MCF 10A (cell line): ENCODE measurements around the gene EXTL1. TPM values are rescaled to one million over a fixed set of nuclear protein-coding genes. Genes with fewer than 3 reads are reported as not detected.

Experiments
- BruUV-seq: library from RNA; stranded (reverse); fragments of 400-500 nt; replicated peaks from 2 replicates; lab custom pipeline; 2021; lab: Mats Ljungman, UMichigan
- CTCF ChIA-PET: fragments of 300-600 bp; sonication (Branson Sonifier 250); formaldehyde crosslinking; extraction: SDS; loops from one replicate; lab custom pipeline; 2021; ENCODE audit warnings: antibody characterized with exemption, inconsistent platforms; lab: Yijun Ruan, JAX
- POLR2A ChIA-PET: fragments of 300-600, 350-650 bp; sonication (Branson Sonifier 250); formaldehyde crosslinking; extraction: SDS; loops from one replicate; lab custom pipeline; 2020; ENCODE audit warnings: antibody characterized with exemption, inconsistent platforms; lab: Yijun Ruan, JAX
- DNase-seq: peaks from one replicate; pipeline ENCODE4 v3.0.0-alpha.2; 2018; ENCODE audit not compliant: unreplicated experiment
- H3K27ac Mint-ChIP-seq: one replicate; pipeline ENCODE4 v1.8.0; 2022; ENCODE audit warnings: mild to moderate bottlenecking, low read depth, mixed read lengths; ENCODE audit not compliant: unreplicated experiment
- H3K27me3 Mint-ChIP-seq: one replicate; pipeline ENCODE4 v1.8.0; 2022; ENCODE audit warnings: mixed read lengths; ENCODE audit not compliant: insufficient read depth, unreplicated experiment
- H3K36me3 Mint-ChIP-seq: one replicate; pipeline ENCODE4 v1.8.0; 2022; ENCODE audit warnings: mild to moderate bottlenecking, moderate library complexity, mixed read lengths; ENCODE audit not compliant: insufficient read depth, unreplicated experiment
- H3K4me1 Mint-ChIP-seq: one replicate; pipeline ENCODE4 v1.8.0; 2022; ENCODE audit warnings: mixed read lengths; ENCODE audit not compliant: insufficient read depth, unreplicated experiment
- H3K4me3 Mint-ChIP-seq: one replicate; pipeline ENCODE4 v1.8.0; 2022; ENCODE audit warnings: mild to moderate bottlenecking, moderate library complexity, mixed read lengths; ENCODE audit not compliant: unreplicated experiment
- H3K9me3 Mint-ChIP-seq: one replicate; pipeline ENCODE4 v1.8.0; 2022; ENCODE audit warnings: mixed read lengths; ENCODE audit not compliant: unreplicated experiment
- intact Hi-C: fragments of 100-400 bp; cut with micrococcal nuclease; formaldehyde crosslinking; loops from 2 replicates; pipeline ENCODE4 v1.14.1; 2022
- total RNA-seq: library from RNA; stranded (reverse); gene quantifications from 2 replicates; pipeline ENCODE4 v1.2.3, GENCODE V29; 2022
- TF ChIP-seq, protein P1 (sequence below): fragments of 200-600 bp; IDR thresholded peaks from one replicate; pipeline ENCODE4 v1.8.0; 2022; ENCODE audit warnings: antibody characterized with exemption, mild to moderate bottlenecking; ENCODE audit not compliant: unreplicated experiment

EXTL1 gene
- total RNA-seq, 1 experiment from 2014 or later: not detected

DNA sequence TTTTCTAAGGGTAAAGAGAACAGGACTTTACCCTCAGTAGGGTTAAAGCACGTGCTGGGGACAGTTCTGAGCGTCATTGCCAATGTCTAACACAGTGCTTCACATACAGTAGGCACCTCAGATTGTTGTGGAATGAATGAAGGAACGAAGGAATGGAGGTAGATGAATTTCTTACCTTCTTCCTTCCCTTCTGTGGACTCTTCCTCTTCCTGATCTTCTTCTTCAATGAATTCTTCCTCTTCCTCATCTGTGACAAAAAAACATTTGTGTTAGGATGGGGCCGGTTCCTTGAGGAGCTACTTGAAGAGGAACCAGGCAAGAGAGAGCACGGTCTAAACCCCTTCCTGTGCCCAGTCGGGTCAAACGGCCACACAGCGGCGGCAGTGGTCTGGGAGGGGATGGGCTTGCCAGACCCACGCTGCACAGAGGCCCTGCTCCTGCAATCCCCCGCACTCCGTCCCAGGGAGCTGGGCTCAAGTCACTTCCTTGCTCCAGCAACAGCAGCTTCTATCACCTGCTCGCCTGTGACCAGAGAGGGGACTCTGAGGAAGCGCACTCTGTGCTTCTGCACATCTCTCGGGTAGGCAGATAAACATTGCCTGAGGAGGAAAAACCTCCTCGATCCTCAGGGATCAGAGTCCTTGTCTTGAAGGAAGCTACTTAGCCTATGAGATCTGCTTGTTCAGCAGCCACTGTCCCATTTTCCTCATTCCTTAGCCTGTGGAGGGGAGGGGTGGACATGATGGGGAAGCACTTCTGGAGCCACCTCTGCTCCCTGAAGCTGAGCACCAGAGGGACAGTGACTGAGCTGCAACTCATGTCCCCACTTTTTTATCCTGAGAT is 32.4 kb downstream of the EXTL1 start:
- intact Hi-C loops: no loop called here
- Mint-ChIP-seq H3K9me3 (no peaks in the 10 kb centered on the region), H3K27me3 (peaks cover 47% of the 10 kb centered on the region), H3K4me1 (no peaks in the 10 kb centered on the region), H3K4me3 (no peak overlapping the region), H3K36me3 (no peaks in the 10 kb centered on the region), H3K27ac (no peak overlapping the region)
- ChIA-PET CTCF (interaction anchor here (0.7 to 0.8 kb wide), 3 partner anchors 8 to 244 kb away, joined by 3 to 4 read pairs (median 3); no protein-coding TSS in a partner anchor), POLR2A (interaction anchor here (1.0 kb wide), 1 partner anchor 12 kb away, joined by 3 read pairs; no protein-coding TSS in a partner anchor)
- no TSS peak for BruUV-seq
- DNase-seq: no peak
- TF ChIP-seq, protein P1, sequence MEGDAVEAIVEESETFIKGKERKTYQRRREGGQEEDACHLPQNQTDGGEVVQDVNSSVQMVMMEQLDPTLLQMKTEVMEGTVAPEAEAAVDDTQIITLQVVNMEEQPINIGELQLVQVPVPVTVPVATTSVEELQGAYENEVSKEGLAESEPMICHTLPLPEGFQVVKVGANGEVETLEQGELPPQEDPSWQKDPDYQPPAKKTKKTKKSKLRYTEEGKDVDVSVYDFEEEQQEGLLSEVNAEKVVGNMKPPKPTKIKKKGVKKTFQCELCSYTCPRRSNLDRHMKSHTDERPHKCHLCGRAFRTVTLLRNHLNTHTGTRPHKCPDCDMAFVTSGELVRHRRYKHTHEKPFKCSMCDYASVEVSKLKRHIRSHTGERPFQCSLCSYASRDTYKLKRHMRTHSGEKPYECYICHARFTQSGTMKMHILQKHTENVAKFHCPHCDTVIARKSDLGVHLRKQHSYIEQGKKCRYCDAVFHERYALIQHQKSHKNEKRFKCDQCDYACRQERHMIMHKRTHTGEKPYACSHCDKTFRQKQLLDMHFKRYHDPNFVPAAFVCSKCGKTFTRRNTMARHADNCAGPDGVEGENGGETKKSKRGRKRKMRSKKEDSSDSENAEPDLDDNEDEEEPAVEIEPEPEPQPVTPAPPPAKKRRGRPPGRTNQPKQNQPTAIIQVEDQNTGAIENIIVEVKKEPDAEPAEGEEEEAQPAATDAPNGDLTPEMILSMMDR: no peak

DNA sequence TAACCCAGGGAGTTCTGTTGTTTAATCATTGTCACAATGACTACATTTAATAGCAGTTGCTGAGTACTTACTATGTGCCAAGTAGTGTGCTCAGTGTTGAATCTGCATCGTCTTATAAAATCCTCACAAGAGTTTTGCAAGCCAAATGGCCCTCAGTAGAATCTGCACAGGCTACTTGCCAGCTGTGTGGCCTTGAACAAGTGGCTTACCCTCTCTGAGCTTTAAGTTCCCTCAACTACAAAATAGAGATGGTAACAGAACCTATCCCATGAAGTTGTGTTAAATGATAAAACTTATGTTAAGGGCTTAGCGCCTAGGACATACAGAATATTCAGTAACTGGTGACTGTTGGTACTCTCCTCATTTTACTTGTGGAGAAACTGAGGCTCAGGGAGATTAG is 33.5 kb downstream of the EXTL1 start:
- Mint-ChIP-seq H3K4me3 (no peak overlapping the region), H3K36me3 (no peaks in the 10 kb centered on the region), H3K4me1 (no peaks in the 10 kb centered on the region), H3K27me3 (peaks cover 48% of the 10 kb centered on the region), H3K27ac (no peak overlapping the region), H3K9me3 (no peaks in the 10 kb centered on the region)
- DNase-seq: no peak
- intact Hi-C loops: no loop called here
- no TSS peak for BruUV-seq
- TF ChIP-seq, protein P1: no peak
- ChIA-PET CTCF (interaction anchor here (0.6 to 0.8 kb wide), 3 partner anchors 19 to 245 kb away, joined by 3 read pairs; no protein-coding TSS in a partner anchor), POLR2A (no interaction called here)

DNA sequence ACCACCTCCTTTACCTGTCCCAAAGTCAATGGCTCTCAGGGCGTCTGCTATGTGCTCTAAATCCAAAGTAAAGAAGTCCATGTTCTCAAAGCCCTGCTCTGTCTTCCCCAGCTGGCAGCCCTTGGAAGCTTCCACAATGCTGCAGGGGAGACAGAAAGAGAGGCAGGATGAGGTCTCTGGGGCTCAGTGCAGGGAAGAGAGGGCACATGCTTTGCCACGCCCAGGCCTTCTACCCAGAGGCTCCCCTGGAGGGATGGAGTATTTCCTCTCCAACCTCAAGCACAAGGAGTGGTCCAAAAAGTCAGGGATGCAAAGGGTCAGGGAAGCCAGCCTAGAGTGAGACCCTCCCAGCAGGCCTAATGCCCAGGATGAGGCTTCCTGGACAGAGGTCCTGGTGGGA is 35.6 kb downstream of the EXTL1 start:
- DNase-seq: no peak
- no peaks in the 10 kb centered on the region for H3K36me3 Mint-ChIP-seq
- H3K9me3 Mint-ChIP-seq: no peaks in the 10 kb centered on the region
- ChIA-PET CTCF (interaction anchor here (2.5 kb wide), 1 partner anchor 21 kb away, joined by 8 read pairs; no protein-coding TSS in a partner anchor), POLR2A (no interaction called here)
- intact Hi-C loops: no loop called here
- no peaks in the 10 kb centered on the region for H3K4me1 Mint-ChIP-seq
- H3K4me3 Mint-ChIP-seq: no peak overlapping the region
- H3K27me3 Mint-ChIP-seq: peaks cover 50% of the 10 kb centered on the region
- H3K27ac Mint-ChIP-seq: no peak overlapping the region
- no TSS peak for BruUV-seq
- TF ChIP-seq, protein P1: no peak

DNA sequence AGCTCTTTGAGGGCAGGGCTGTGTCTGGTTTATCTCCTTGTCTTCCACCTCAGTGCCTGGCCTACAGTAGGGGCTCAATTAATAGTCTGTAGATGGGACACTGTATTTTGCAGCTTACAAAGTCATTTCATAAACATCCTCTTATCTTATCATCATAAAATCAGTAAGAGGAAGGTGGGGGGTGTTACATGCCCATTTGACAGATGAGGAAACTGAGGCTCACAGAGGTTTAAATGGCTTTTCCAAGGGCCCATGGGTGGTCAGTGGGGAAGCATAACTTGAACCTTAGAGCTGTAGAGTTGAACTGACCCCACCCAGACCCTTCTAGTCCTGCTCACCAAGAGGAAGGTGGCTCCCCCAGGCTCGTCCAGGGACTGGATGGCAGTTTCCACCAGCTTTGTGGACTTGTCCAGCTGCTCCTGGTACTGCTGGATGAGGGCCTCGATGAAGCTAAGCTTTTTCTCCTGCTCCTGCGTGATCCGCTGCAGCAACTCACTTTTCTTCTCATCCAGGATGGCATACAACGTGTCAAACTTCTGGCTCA is 36.5 kb downstream of the EXTL1 start:
- Mint-ChIP-seq H3K4me1 (no peaks in the 10 kb centered on the region), H3K9me3 (no peaks in the 10 kb centered on the region), H3K36me3 (no peaks in the 10 kb centered on the region), H3K27ac (no peak overlapping the region), H3K4me3 (no peak overlapping the region), H3K27me3 (peaks cover 50% of the 10 kb centered on the region)
- POLR2A ChIA-PET: interaction anchor here (0.7 kb wide), 1 partner anchor 374 kb away, joined by 3 read pairs; the partner anchor contains the start of gene DHDDS
- BruUV-seq: no TSS peak
- no peak for DNase-seq
- intact Hi-C loops: no loop called here
- TF ChIP-seq, protein P1: no peak
- CTCF ChIA-PET: interaction anchor here (0.6 to 2.5 kb wide), 3 partner anchors 22 to 120 kb away, joined by 3 to 8 read pairs (median 3); no protein-coding TSS in a partner anchor
